SK-N-SH treated with all-trans-retinoic acid at 6 μM for 48 hours (cell line): ENCODE data around the gene DNAH2.

ENCODE experiments used
- ARNTL ChIP-seq: fragments of 450-650 bp; formaldehyde crosslinking; IDR thresholded peaks from 2 replicates; pipeline ENCODE4 v1.5.0; 2020; ENCODE audit warnings: low read depth, mild to moderate bottlenecking, moderate library complexity, borderline replicate concordance
- ISL1 ChIP-seq: fragments of 250-450 bp; sonication (Bioruptor Pico); IDR thresholded peaks from 2 replicates; pipeline ENCODE4 v2.1.2; 2022; ENCODE audit warnings: mild to moderate bottlenecking, moderate library complexity
- PATZ1 ChIP-seq: fragments of 250-450 bp; sonication (Bioruptor Pico); IDR thresholded peaks from 2 replicates; pipeline ENCODE4 v1.8.0; 2020; ENCODE audit warnings: mild to moderate bottlenecking, moderate library complexity, borderline replicate concordance
- POU6F1 ChIP-seq: fragments of 250-450 bp; sonication (Bioruptor Pico); IDR thresholded peaks from 2 replicates; pipeline ENCODE4 v1.8.0; 2021; ENCODE audit warnings: low read depth, mild to moderate bottlenecking, moderate library complexity, borderline replicate concordance
- PPARA ChIP-seq: fragments of 250-450 bp; sonication (Bioruptor Pico); IDR thresholded peaks from 2 replicates; pipeline ENCODE4 v1.5.0; 2020; ENCODE audit warnings: mild to moderate bottlenecking, borderline replicate concordance
- TCF4 ChIP-seq: fragments of 250-450 bp; sonication (Bioruptor Pico); IDR thresholded peaks from 2 replicates; pipeline ENCODE4 v1.8.0; 2021; ENCODE audit warnings: mild to moderate bottlenecking, moderate library complexity, borderline replicate concordance
- TOX ChIP-seq: fragments of 250-450 bp; sonication (Bioruptor Pico); IDR thresholded peaks from 2 replicates; pipeline ENCODE4 v1.8.0; 2021; ENCODE audit warnings: mild to moderate bottlenecking, moderate library complexity, borderline replicate concordance
- TSHZ2 ChIP-seq: fragments of 250-450 bp; sonication (Bioruptor Pico); IDR thresholded peaks from 2 replicates; pipeline ENCODE4 v1.5.0; 2020; ENCODE audit warnings: mild to moderate bottlenecking, moderate library complexity
- ZC3H10 ChIP-seq: fragments of 250-450 bp; sonication (Bioruptor Pico); IDR thresholded peaks from 2 replicates; pipeline ENCODE4 v1.5.1; 2021; ENCODE audit warnings: mild to moderate bottlenecking, moderate library complexity
- ZFP30 ChIP-seq: fragments of 450-650 bp; formaldehyde crosslinking; IDR thresholded peaks from 2 replicates; pipeline ENCODE4 v1.5.0; 2022; ENCODE audit warnings: mild to moderate bottlenecking, moderate library complexity
- ZNF565 ChIP-seq: fragments of 450-650 bp; formaldehyde crosslinking; conservative IDR thresholded peaks from 2 replicates; pipeline ENCODE4 v1.5.0; 2020; ENCODE audit warnings: low read depth, mild to moderate bottlenecking, moderate library complexity
- TF ChIP-seq, protein P1 (sequence below): fragments of 250-450 bp; sonication (Bioruptor Pico); IDR thresholded peaks from 2 replicates; pipeline ENCODE4 v1.5.1; 2021; ENCODE audit warnings: mild to moderate bottlenecking, moderate library complexity
- TF ChIP-seq, protein P2 (sequence below): fragments of 250-450 bp; sonication (Bioruptor Pico); IDR thresholded peaks from 2 replicates; pipeline ENCODE4 v1.5.1; 2020; ENCODE audit warnings: low read depth, mild to moderate bottlenecking, moderate library complexity

- TF ChIP-seq ZNF565: no peak
- TF ChIP-seq PPARA (CRISPR knock-in tag): no peak
- TF ChIP-seq POU6F1 (CRISPR knock-in tag): no peak
- TF ChIP-seq TCF4 (CRISPR knock-in tag): no peak
- TF ChIP-seq, protein P1, sequence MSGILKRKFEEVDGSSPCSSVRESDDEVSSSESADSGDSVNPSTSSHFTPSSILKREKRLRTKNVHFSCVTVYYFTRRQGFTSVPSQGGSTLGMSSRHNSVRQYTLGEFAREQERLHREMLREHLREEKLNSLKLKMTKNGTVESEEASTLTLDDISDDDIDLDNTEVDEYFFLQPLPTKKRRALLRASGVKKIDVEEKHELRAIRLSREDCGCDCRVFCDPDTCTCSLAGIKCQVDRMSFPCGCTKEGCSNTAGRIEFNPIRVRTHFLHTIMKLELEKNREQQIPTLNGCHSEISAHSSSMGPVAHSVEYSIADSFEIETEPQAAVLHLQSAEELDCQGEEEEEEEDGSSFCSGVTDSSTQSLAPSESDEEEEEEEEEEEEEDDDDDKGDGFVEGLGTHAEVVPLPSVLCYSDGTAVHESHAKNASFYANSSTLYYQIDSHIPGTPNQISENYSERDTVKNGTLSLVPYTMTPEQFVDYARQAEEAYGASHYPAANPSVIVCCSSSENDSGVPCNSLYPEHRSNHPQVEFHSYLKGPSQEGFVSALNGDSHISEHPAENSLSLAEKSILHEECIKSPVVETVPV: no peak
- TF ChIP-seq, protein P2, sequence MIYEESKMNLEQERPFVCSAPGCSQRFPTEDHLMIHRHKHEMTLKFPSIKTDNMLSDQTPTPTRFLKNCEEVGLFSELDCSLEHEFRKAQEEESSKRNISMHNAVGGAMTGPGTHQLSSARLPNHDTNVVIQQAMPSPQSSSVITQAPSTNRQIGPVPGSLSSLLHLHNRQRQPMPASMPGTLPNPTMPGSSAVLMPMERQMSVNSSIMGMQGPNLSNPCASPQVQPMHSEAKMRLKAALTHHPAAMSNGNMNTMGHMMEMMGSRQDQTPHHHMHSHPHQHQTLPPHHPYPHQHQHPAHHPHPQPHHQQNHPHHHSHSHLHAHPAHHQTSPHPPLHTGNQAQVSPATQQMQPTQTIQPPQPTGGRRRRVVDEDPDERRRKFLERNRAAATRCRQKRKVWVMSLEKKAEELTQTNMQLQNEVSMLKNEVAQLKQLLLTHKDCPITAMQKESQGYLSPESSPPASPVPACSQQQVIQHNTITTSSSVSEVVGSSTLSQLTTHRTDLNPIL: no peak
- TF ChIP-seq ARNTL (CRISPR knock-in tag): no peak
- TF ChIP-seq PATZ1 (CRISPR knock-in tag): no peak
- no peak for TF ChIP-seq ZFP30 (CRISPR knock-in tag)
- TF ChIP-seq ZC3H10: no peak
- no peak for TF ChIP-seq ISL1 (CRISPR knock-in tag)
- no peak for TF ChIP-seq TOX
- no peak for TF ChIP-seq TSHZ2 (CRISPR knock-in tag)
Measured at GRCh38 chr17:7840875-7841274, 123.3 kb downstream of the DNAH2 start.
